ENCODE results near the gene TTL. TPM values are rescaled to one million over a fixed set of nuclear protein-coding genes. Genes with fewer than 3 reads are reported as not detected.

Gene TTL
- total RNA-seq, 2 donors from 2014 or later, result 61.1 to 89.6 TPM

GRCh38 chr2:112542123-112542983 is 60.4 kb downstream of the TTL start, which contains the start of gene POLR1B:
Gene POLR1B (plus strand): TSS chr2:112542465. CDS start chr2:112542495, 30 bp downstream.
- H3K4me3 ChIP-seq (ENCODE audit: low read length), result peak within 1 kb of the TSS; percentile 95
- TF ChIP-seq CTCF (conservative IDR thresholded peaks at IDR 0.05), result no peak
- H3K27ac ChIP-seq (ENCODE audit: low read depth, low read length), result peak within 1 kb of the TSS; percentile 96
- no peaks in the 10 kb centered on the region for H3K27me3 ChIP-seq (ENCODE audit: control insufficient read depth, insufficient read depth, low read length, poor library complexity, severe bottlenecking)
- Mint-ChIP-seq H3K4me3 (no peak within 1 kb of the TSS), H3K4me1 (peaks cover 3% of the 10 kb centered on the region), H3K36me3 (ENCODE audit: low read depth) (peaks cover 9% of the 10 kb centered on the region), H3K9me3 (no peaks in the 10 kb centered on the region), H3K27me3 (ENCODE audit: insufficient read depth) (no peaks in the 10 kb centered on the region), H3K27ac (no peak within 1 kb of the TSS)
- WGBS, 2 experiments (ENCODE audit: insufficient coverage in 1 of 2, insufficient read length in 1 of 2), result 0% methylated on average over 49 to 67 of the region's 67 CpGs
- peak within 1 kb of the TSS; percentile 89 for H3K9ac ChIP-seq (ENCODE audit: extremely low read depth, low read length, poor library complexity, severe bottlenecking)
- no peaks in the 10 kb centered on the region for H3K9me3 ChIP-seq (ENCODE audit: control insufficient read depth, low read length)
- H3K36me3 ChIP-seq (ENCODE audit: control insufficient read depth, insufficient read depth, low read length), result peaks cover 11% of the 10 kb centered on the region
- H3K4me1 ChIP-seq (ENCODE audit: control insufficient read depth, insufficient read depth, low read length), result no peaks in the 10 kb centered on the region
- DNase-seq, result peak; percentile 95

GRCh38 chr2:112542984-112543661 is 61.2 kb downstream of the TTL start:
- 6 to 12% methylated on average over 11 to 18 of the region's 18 CpGs for WGBS, 2 experiments (ENCODE audit: insufficient coverage in 1 of 2, insufficient read length in 1 of 2)
- peak overlapping the region; percentile 89 for H3K9ac ChIP-seq (ENCODE audit: extremely low read depth, low read length, poor library complexity, severe bottlenecking)
- no peak for TF ChIP-seq CTCF (conservative IDR thresholded peaks at IDR 0.05)
- H3K27me3 Mint-ChIP-seq (ENCODE audit: insufficient read depth), result no peaks in the 10 kb centered on the region
- no peaks in the 10 kb centered on the region for H3K4me1 ChIP-seq (ENCODE audit: control insufficient read depth, insufficient read depth, low read length)
- peaks cover 16% of the 10 kb centered on the region for H3K36me3 Mint-ChIP-seq (ENCODE audit: low read depth)
- H3K27ac Mint-ChIP-seq, result no peak overlapping the region
- peak; percentile 64 for DNase-seq
- no peak overlapping the region for H3K27ac ChIP-seq (ENCODE audit: low read depth, low read length)
- H3K27me3 ChIP-seq (ENCODE audit: control insufficient read depth, insufficient read depth, low read length, poor library complexity, severe bottlenecking), result no peaks in the 10 kb centered on the region
- peaks cover 3% of the 10 kb centered on the region for H3K4me1 Mint-ChIP-seq
- H3K9me3 ChIP-seq (ENCODE audit: control insufficient read depth, low read length), result no peaks in the 10 kb centered on the region
- H3K4me3 Mint-ChIP-seq, result no peak overlapping the region
- peaks cover 19% of the 10 kb centered on the region for H3K36me3 ChIP-seq (ENCODE audit: control insufficient read depth, insufficient read depth, low read length)
- no peaks in the 10 kb centered on the region for H3K9me3 Mint-ChIP-seq
- peak overlapping the region; percentile 95 for H3K4me3 ChIP-seq (ENCODE audit: low read length)

- peaks cover 42% of the 10 kb centered on the region for H3K36me3 Mint-ChIP-seq (ENCODE audit: low read depth)
Measured at GRCh38 chr2:112547333-112547732, 65.4 kb downstream of the TTL start.

More at GRCh38 chr2:112547333-112547732, 65.4 kb downstream of the TTL start:
- Mint-ChIP-seq H3K4me3 (no peak overlapping the region), H3K27ac (no peak overlapping the region), H3K9me3 (no peaks in the 10 kb centered on the region), H3K27me3 (ENCODE audit: insufficient read depth) (no peaks in the 10 kb centered on the region), H3K4me1 (no peaks in the 10 kb centered on the region)
- H3K27ac ChIP-seq (ENCODE audit: low read depth, low read length), result no peak overlapping the region
- H3K36me3 ChIP-seq (ENCODE audit: control insufficient read depth, insufficient read depth, low read length), result peaks cover 57% of the 10 kb centered on the region
- no peaks in the 10 kb centered on the region for H3K9me3 ChIP-seq (ENCODE audit: control insufficient read depth, low read length)
- WGBS, 2 experiments (ENCODE audit: insufficient coverage in 1 of 2, insufficient read length in 1 of 2), result 92 to 100% methylated on average over 3 to 4 of the region's 4 CpGs
- no peak for TF ChIP-seq CTCF (conservative IDR thresholded peaks at IDR 0.05)
- no peaks in the 10 kb centered on the region for H3K4me1 ChIP-seq (ENCODE audit: control insufficient read depth, insufficient read depth, low read length)
- no peak overlapping the region for H3K4me3 ChIP-seq (ENCODE audit: low read length)
- no peak for DNase-seq
- H3K9ac ChIP-seq (ENCODE audit: extremely low read depth, low read length, poor library complexity, severe bottlenecking), result no peak overlapping the region
- H3K27me3 ChIP-seq (ENCODE audit: control insufficient read depth, insufficient read depth, low read length, poor library complexity, severe bottlenecking), result no peaks in the 10 kb centered on the region

Data from endodermal cell (in vitro differentiated cells).